Liver (tissue), 9 donors: ENCODE measurements around the gene SYTL3. TPM values are rescaled to one million over a fixed set of nuclear protein-coding genes. Genes with fewer than 3 reads are reported as not detected.

Experiments used
- DNase-seq: peaks from one replicate; pipeline ENCODE4 v3.0.0-alpha.2; 2017; ENCODE audit warnings: low spot score
- H3K27ac ChIP-seq, 2 donors: one replicate each; pipeline ENCODE4 v1.7.0; 2013; ENCODE audit warnings: inconsistent platforms in 2 of 2, low read length in 2 of 2, control low read depth in 1 of 2, low read depth in 1 of 2, mild to moderate bottlenecking in 1 of 2
- H3K27me3 ChIP-seq, 4 donors: one replicate each; pipeline versions ENCODE4 v1.6.1 to v1.7.0; 2013; ENCODE audit warnings: low read length in 3 of 4, inconsistent platforms in 1 of 4, mild to moderate bottlenecking in 1 of 4, moderate library complexity in 1 of 4; ENCODE audit not compliant: control insufficient read depth in 4 of 4, insufficient read depth in 4 of 4
- H3K36me3 ChIP-seq, 4 donors: one replicate each; pipeline versions ENCODE4 v1.6.1 to v1.7.0; 2013; ENCODE audit warnings: low read length in 3 of 4, mild to moderate bottlenecking in 3 of 4, low read depth in 1 of 4, moderate library complexity in 1 of 4; ENCODE audit not compliant: control insufficient read depth in 4 of 4, insufficient read depth in 3 of 4
- H3K4me1 ChIP-seq, 4 donors: one replicate each; pipeline versions ENCODE4 v1.6.1 to v1.7.0; 2013; ENCODE audit warnings: low read length in 3 of 4, mild to moderate bottlenecking in 3 of 4, moderate library complexity in 1 of 4; ENCODE audit not compliant: control insufficient read depth in 4 of 4, insufficient read depth in 4 of 4
- H3K4me3 ChIP-seq, 3 donors: one replicate each; pipeline versions ENCODE4 v1.6.1 to v1.7.0; 2013; ENCODE audit warnings: low read length in 3 of 3, control low read depth in 1 of 3, low read depth in 1 of 3, mild to moderate bottlenecking in 1 of 3
- H3K9ac ChIP-seq, 2 donors: one replicate each; pipeline ENCODE4 v1.7.0; 2013; ENCODE audit warnings: low read length in 2 of 2, mild to moderate bottlenecking in 2 of 2, moderate library complexity in 2 of 2, control low read depth in 1 of 2, low read depth in 1 of 2
- H3K9me3 ChIP-seq, 4 donors: one replicate each; pipeline versions ENCODE4 v1.6.1 to v1.7.0; 2013; ENCODE audit warnings: low read length in 3 of 4; ENCODE audit not compliant: control insufficient read depth in 4 of 4
- EGR1 ChIP-seq, 2 donors: IDR thresholded peaks; 2 replicates each; pipeline ENCODE4 v1.6.1; 2016 to 2018; ENCODE audit warnings: antibody characterized with exemption in 2 of 2, low read depth in 2 of 2
- FOXA1 ChIP-seq: IDR thresholded peaks from 2 replicates; pipeline ENCODE4 v1.6.1; 2016; ENCODE audit warnings: antibody characterized with exemption
- FOXA2 ChIP-seq: IDR thresholded peaks from 2 replicates; pipeline ENCODE4 v1.6.1; 2016; ENCODE audit warnings: antibody characterized with exemption
- GABPA ChIP-seq, 2 donors: IDR thresholded peaks in 1 of 2; conservative IDR thresholded peaks in 1 of 2; 2 replicates each; pipeline ENCODE4 v1.6.1; 2016; ENCODE audit warnings: antibody characterized with exemption in 2 of 2, mild to moderate bottlenecking in 1 of 2, moderate library complexity in 1 of 2
- HNF4A ChIP-seq, 2 donors: conservative IDR thresholded peaks; 2 replicates each; pipeline ENCODE4 v1.6.1; 2016; ENCODE audit warnings: antibody characterized with exemption in 2 of 2, mild to moderate bottlenecking in 2 of 2
- HNF4G ChIP-seq: IDR thresholded peaks from 2 replicates; pipeline ENCODE4 v1.6.1; 2016; ENCODE audit warnings: antibody characterized with exemption
- JUND ChIP-seq, 2 donors: IDR thresholded peaks; 2 replicates each; pipeline ENCODE4 v1.6.1; 2016; ENCODE audit warnings: antibody characterized with exemption in 2 of 2
- NR2F2 ChIP-seq: IDR thresholded peaks from 2 replicates; pipeline ENCODE4 v1.6.1; 2016; ENCODE audit warnings: antibody characterized with exemption
- RAD21 ChIP-seq, 2 donors: IDR thresholded peaks; 2 replicates each; pipeline ENCODE4 v1.6.1; 2016; ENCODE audit warnings: antibody characterized with exemption in 2 of 2, mild to moderate bottlenecking in 2 of 2
- RXRA ChIP-seq, 2 donors: IDR thresholded peaks; 2 replicates each; pipeline ENCODE4 v1.6.1; 2017 to 2018; ENCODE audit warnings: antibody characterized with exemption in 2 of 2, mild to moderate bottlenecking in 1 of 2
- SP1 ChIP-seq: IDR thresholded peaks from 2 replicates; pipeline ENCODE4 v1.6.1; 2018; ENCODE audit warnings: antibody characterized with exemption, mild to moderate bottlenecking
- TAF1 ChIP-seq: conservative IDR thresholded peaks from 2 replicates; pipeline ENCODE4 v1.6.1; 2016; ENCODE audit warnings: antibody characterized with exemption, mild to moderate bottlenecking
- YY1 ChIP-seq: IDR thresholded peaks from 2 replicates; pipeline ENCODE4 v1.6.1; 2016; ENCODE audit warnings: antibody characterized with exemption, mild to moderate bottlenecking
- WGBS: extraction: QIAGEN DNeasy Blood & Tissue Kit; methylation state at CpG from one replicate; pipeline ENCODE4 v1.1.7; 2013; 5-methylcytosine and 5-hydroxymethylcytosine counted together
- polyA plus RNA-seq, 2 donors: library from polyadenylated mRNA; stranded (reverse) in 1 of 2; unstranded in 1 of 2; fragments of 200-250 nt in 1 of 2; fragments of >200 nt in 1 of 2; fragmentation: Nextera tagmentation in 1 of 2; extraction: Ambion mirVana in 1 of 2; gene quantifications; one replicate each; pipeline versions ENCODE4 v1.2.1 to v1.2.3, GENCODE V29; 2013 to 2015
- total RNA-seq, 2 donors: library from RNA; depleted of rRNA; stranded (reverse); fragments of >200 nt; gene quantifications; one replicate each; pipeline ENCODE4 v1.2.3, GENCODE V29; 2014
- TF ChIP-seq, protein P1 (sequence below): IDR thresholded peaks from 2 replicates; pipeline ENCODE4 v1.6.1; 2016; ENCODE audit warnings: antibody characterized with exemption
- TF ChIP-seq, protein P2 (sequence below): fragments of 150-350 bp; IDR thresholded peaks from 2 replicates; pipeline ENCODE4 v1.5.1; 2017; ENCODE audit warnings: improper control_type of control experiment, low read depth, low read length; ENCODE audit not compliant: missing input control
- TF ChIP-seq, protein P3 (sequence below): IDR thresholded peaks from 2 replicates; pipeline ENCODE4 v1.6.1; 2016; ENCODE audit warnings: antibody characterized with exemption
- TF ChIP-seq, protein P4 (sequence below): IDR thresholded peaks from 2 replicates; pipeline ENCODE4 v1.6.1; 2016; ENCODE audit warnings: antibody characterized with exemption
- TF ChIP-seq, protein P5 (sequence below): IDR thresholded peaks from 2 replicates; pipeline ENCODE4 v1.6.1; 2016; ENCODE audit warnings: antibody characterized with exemption, mild to moderate bottlenecking
- donor health status: healthy.
- donor health status: healthy.
- donor health status: healthy.
- donor health status: healthy.
- donor health status: healthy.

The SYTL3 gene
- total and polyA plus RNA-seq, 4 donors, result 0.28 to 1.7 (median 0.51) TPM

DNA sequence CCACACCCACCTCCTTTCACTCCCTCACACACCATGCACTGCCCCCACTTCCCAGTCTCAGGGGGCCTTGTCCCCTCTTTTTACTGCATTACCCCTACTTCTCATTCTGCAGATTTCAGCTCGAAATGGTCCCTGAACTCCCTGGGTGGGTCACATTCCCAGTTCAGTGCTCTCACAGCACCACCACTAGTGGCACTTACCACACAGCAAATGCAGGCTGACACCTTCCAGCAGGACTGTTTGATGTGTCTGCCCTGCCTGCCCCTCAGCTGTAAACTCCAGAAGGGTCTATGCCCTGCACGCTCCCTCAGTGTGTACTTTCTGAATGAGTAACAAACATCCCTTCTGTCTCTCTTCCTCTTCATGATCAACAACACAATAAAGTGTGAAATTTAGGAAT lies 9.3 kb upstream of the SYTL3 start:
- Histone ChIP-seq H3K4me1 (peaks cover 0 to 16% (median 11%) of the 10 kb centered on the region in 4 donors), H3K9me3 (no peaks in the 10 kb centered on the region), H3K9ac (no peak overlapping the region), H3K36me3 (peaks cover 2 to 15% (median 10%) of the 10 kb centered on the region in 4 donors), H3K27me3 (no peaks in the 10 kb centered on the region), H3K4me3 (no peak overlapping the region), H3K27ac (no peak overlapping the region)
- TF ChIP-seq NR2F2 (no peak), FOXA1 (no peak), HNF4G (no peak), HNF4A (conservative IDR thresholded peaks at IDR 0.05) (no peak), FOXA2 (no peak), GABPA (IDR thresholded peaks at IDR 0.05 in 1 of 2, conservative IDR thresholded peaks at IDR 0.05 in 1 of 2) (no peak), RAD21 (IDR thresholded peaks at IDR 0.05) (no peak), RXRA (IDR thresholded peaks at IDR 0.05) (no peak), YY1 (no peak), SP1 (no peak), TAF1 (no peak), JUND (IDR thresholded peaks at IDR 0.05) (no peak), EGR1 (IDR thresholded peaks at IDR 0.05; ENCODE audit: low read depth in 2 of 2) (no peak)
- TF ChIP-seq, protein P1, sequence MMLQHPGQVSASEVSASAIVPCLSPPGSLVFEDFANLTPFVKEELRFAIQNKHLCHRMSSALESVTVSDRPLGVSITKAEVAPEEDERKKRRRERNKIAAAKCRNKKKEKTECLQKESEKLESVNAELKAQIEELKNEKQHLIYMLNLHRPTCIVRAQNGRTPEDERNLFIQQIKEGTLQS, result no peak
- TF ChIP-seq, protein P2, sequence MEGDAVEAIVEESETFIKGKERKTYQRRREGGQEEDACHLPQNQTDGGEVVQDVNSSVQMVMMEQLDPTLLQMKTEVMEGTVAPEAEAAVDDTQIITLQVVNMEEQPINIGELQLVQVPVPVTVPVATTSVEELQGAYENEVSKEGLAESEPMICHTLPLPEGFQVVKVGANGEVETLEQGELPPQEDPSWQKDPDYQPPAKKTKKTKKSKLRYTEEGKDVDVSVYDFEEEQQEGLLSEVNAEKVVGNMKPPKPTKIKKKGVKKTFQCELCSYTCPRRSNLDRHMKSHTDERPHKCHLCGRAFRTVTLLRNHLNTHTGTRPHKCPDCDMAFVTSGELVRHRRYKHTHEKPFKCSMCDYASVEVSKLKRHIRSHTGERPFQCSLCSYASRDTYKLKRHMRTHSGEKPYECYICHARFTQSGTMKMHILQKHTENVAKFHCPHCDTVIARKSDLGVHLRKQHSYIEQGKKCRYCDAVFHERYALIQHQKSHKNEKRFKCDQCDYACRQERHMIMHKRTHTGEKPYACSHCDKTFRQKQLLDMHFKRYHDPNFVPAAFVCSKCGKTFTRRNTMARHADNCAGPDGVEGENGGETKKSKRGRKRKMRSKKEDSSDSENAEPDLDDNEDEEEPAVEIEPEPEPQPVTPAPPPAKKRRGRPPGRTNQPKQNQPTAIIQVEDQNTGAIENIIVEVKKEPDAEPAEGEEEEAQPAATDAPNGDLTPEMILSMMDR, result no peak
- TF ChIP-seq, protein P3, sequence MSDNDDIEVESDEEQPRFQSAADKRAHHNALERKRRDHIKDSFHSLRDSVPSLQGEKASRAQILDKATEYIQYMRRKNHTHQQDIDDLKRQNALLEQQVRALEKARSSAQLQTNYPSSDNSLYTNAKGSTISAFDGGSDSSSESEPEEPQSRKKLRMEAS, result no peak
- TF ChIP-seq, protein P4, sequence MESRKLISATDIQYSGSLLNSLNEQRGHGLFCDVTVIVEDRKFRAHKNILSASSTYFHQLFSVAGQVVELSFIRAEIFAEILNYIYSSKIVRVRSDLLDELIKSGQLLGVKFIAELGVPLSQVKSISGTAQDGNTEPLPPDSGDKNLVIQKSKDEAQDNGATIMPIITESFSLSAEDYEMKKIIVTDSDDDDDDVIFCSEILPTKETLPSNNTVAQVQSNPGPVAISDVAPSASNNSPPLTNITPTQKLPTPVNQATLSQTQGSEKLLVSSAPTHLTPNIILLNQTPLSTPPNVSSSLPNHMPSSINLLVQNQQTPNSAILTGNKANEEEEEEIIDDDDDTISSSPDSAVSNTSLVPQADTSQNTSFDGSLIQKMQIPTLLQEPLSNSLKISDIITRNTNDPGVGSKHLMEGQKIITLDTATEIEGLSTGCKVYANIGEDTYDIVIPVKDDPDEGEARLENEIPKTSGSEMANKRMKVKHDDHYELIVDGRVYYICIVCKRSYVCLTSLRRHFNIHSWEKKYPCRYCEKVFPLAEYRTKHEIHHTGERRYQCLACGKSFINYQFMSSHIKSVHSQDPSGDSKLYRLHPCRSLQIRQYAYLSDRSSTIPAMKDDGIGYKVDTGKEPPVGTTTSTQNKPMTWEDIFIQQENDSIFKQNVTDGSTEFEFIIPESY, result no peak
- TF ChIP-seq, protein P5, sequence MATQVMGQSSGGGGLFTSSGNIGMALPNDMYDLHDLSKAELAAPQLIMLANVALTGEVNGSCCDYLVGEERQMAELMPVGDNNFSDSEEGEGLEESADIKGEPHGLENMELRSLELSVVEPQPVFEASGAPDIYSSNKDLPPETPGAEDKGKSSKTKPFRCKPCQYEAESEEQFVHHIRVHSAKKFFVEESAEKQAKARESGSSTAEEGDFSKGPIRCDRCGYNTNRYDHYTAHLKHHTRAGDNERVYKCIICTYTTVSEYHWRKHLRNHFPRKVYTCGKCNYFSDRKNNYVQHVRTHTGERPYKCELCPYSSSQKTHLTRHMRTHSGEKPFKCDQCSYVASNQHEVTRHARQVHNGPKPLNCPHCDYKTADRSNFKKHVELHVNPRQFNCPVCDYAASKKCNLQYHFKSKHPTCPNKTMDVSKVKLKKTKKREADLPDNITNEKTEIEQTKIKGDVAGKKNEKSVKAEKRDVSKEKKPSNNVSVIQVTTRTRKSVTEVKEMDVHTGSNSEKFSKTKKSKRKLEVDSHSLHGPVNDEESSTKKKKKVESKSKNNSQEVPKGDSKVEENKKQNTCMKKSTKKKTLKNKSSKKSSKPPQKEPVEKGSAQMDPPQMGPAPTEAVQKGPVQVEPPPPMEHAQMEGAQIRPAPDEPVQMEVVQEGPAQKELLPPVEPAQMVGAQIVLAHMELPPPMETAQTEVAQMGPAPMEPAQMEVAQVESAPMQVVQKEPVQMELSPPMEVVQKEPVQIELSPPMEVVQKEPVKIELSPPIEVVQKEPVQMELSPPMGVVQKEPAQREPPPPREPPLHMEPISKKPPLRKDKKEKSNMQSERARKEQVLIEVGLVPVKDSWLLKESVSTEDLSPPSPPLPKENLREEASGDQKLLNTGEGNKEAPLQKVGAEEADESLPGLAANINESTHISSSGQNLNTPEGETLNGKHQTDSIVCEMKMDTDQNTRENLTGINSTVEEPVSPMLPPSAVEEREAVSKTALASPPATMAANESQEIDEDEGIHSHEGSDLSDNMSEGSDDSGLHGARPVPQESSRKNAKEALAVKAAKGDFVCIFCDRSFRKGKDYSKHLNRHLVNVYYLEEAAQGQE, result no peak
- WGBS, result 98% methylated on average over 2 of the region's 2 CpGs
- DNase-seq, result no peak
